ENCODE data around the gene DDX18. TPM values are rescaled to one million over a fixed set of nuclear protein-coding genes. Genes with fewer than 3 reads are reported as not detected.

Gene DDX18
- total RNA-seq (2013; cell fraction: nucleolus; rRNA removed), result 197 and 199 TPM in 2 replicates
- total RNA-seq (2014; rRNA removed), result 56.8 and 67.1 TPM in 2 replicates
- 73.7 and 74.6 TPM in 2 replicates for total RNA-seq (2014; rRNA removed; fragmentation: Illumina TruSeq; extraction: Trizol)
- total RNA-seq (2021), result 71.3 and 79.5 TPM in 2 replicates
- 36.0 TPM for polyA plus RNA-seq (2011; ENCODE audit: low read depth)
- 110 and 142 TPM in 2 replicates for polyA plus RNA-seq (2011; rRNA removed)
- 52.9 and 57.8 TPM in 2 replicates for polyA plus RNA-seq (2011; cell fraction: cytosol; rRNA removed)
- polyA plus RNA-seq (2011; cell fraction: nucleus; rRNA removed), result 101 and 109 TPM in 2 replicates
- 44.6 and 50.3 TPM in 2 replicates for polyA plus RNA-seq (2012)
- 102 and 119 TPM in 2 replicates for polyA plus RNA-seq (2014; fragmentation: Illumina TruSeq; extraction: Trizol)
- polyA plus RNA-seq (2014; fragmentation: Nextera tagmentation; extraction: Ambion mirVana), result 10 to 100 TPM; 54.3 to 60.3 TPM
- 47.0 and 60.0 TPM in 2 replicates for polyA plus RNA-seq (2014; rRNA removed)
- 10 to 100 TPM; 75.2 to 78.1 TPM for polyA plus RNA-seq (2016; fragmentation: Nextera tagmentation; extraction: Ambion mirVana)
- polyA minus RNA-seq (2011; rRNA and poly(A)+ RNA removed), result 90.1 and 137 TPM in 2 replicates
- 18.7 and 23.5 TPM in 2 replicates for polyA minus RNA-seq (2011; cell fraction: cytosol; rRNA and poly(A)+ RNA removed)
- 88.5 and 108 TPM in 2 replicates for polyA minus RNA-seq (2011; cell fraction: nucleus; rRNA and poly(A)+ RNA removed)
- Bru-seq, nascent RNA, result percentile 95 among the genes with signal in this experiment
- percentile 98 among the genes with signal in this experiment for BruChase-seq, experiment 1, labeled RNA remaining after a 6-hour chase
- percentile 97 among the genes with signal in this experiment for BruChase-seq, experiment 2, labeled RNA remaining after a 2-hour chase
- long read RNA-seq, experiment 1, transcript DDX18-201 (14 exons, 3,796 nt), result major isoform, 34 of 82 reads
- long read RNA-seq, experiment 1, partial matches to known transcripts, result 43 of 82 reads
- long read RNA-seq, experiment 1, other reads (novel, unspliced or antisense), result 5 of 82 reads
- long read RNA-seq, experiment 2, transcript DDX18-201 (14 exons, 3,796 nt), result major isoform, 34 of 147 reads
- long read RNA-seq, experiment 2, partial matches to known transcripts, result 103 of 147 reads
- long read RNA-seq, experiment 2, other reads (novel, unspliced or antisense), result 10 of 147 reads

- H3K9ac ChIP-seq (ENCODE audit: control insufficient read depth, insufficient read depth, low read length), result peak within 1 kb of the TSS; percentile 78
- RAD21 ChIA-PET (ENCODE audit: unreplicated experiment), result interaction anchor here (0.7 to 3.4 kb wide), 8 partner anchors 20 to 277 kb away, joined by 3 to 40 read pairs (median 4); partner anchors contain the start of genes CCDC93 and INSIG2
- in situ Hi-C loops (cut with MboI) (loop anchor here (5.0 kb wide), 1 partner anchor 188 kb away; no protein-coding TSS in a partner anchor), intact Hi-C loops (cut with micrococcal nuclease; ENCODE audit: unreplicated experiment) (loop anchor here (1.0 to 10.0 kb wide), 3 partner anchors 123 to 250 kb away; no protein-coding TSS in a partner anchor)
- peak within 1 kb of the TSS; percentile 87 for H3K27ac ChIP-seq (ENCODE audit: control insufficient read depth, insufficient read depth)
- POLR2A ChIA-PET, result interaction anchor here (0.9 to 1.2 kb wide), 2 partner anchors 188 to 200 kb away, joined by 4 to 6 read pairs; no protein-coding TSS in a partner anchor
- peak; percentile 88 for ATAC-seq
- no peaks in the 10 kb centered on the region for H4K20me1 ChIP-seq (ENCODE audit: control insufficient read depth, insufficient read depth)
- SMC1A ChIA-PET (ENCODE audit: uncharacterized antibody, unreplicated experiment), result interaction anchor here (0.8 to 4.0 kb wide), 7 partner anchors 29 to 232 kb away, joined by 3 to 51 read pairs (median 3); no protein-coding TSS in a partner anchor
- H2AFZ ChIP-seq (ENCODE audit: control insufficient read depth, low read depth, low read length), result peak within 1 kb of the TSS; percentile 86
- peaks cover 9% of the 10 kb centered on the region; the same call in 1 of the 2 replicates for H3K4me1 ChIP-seq (ENCODE audit: control insufficient read depth, insufficient read depth, low read length)
- peaks cover 44% of the 10 kb centered on the region for H3K79me2 ChIP-seq (ENCODE audit: control insufficient read depth, insufficient read depth, low read length)
- peak within 1 kb of the TSS; percentile 90 for H3K4me3 ChIP-seq
- DNase-seq (ENCODE audit: low read depth, low spot score), result peak; percentile 93
- FAIRE-seq, result peak; percentile 99
- WGBS (ENCODE audit: insufficient coverage, insufficient replicate concordance, low lambda C conversion rate, missing lambda C conversion rate), result 1% methylated on average over 57 of the region's 57 CpGs
- H3K4me2 ChIP-seq (ENCODE audit: control insufficient read depth, insufficient read depth), result peak within 1 kb of the TSS; percentile 70
- CTCF ChIA-PET, result interaction anchor here (0.5 to 6.5 kb wide), 37 partner anchors 11 to 425 kb away, joined by 3 to 123 read pairs (median 4); partner anchors contain the start of genes CCDC93 and INSIG2
- H3K9me3 ChIP-seq (replicated peaks; ENCODE audit: control insufficient read depth, insufficient read depth, low read length), result no peaks in the 10 kb centered on the region
- H3K27me3 ChIP-seq (replicated peaks in 1 of 2; ENCODE audit: control insufficient read depth in 2 of 2, insufficient read depth in 2 of 2, low read length in 1 of 2), result no peaks in the 10 kb centered on the region
- peaks cover 2 to 9% of the 10 kb centered on the region in 2 experiments; a peak in 2 of 4 replicates for H3K36me3 ChIP-seq (ENCODE audit: control insufficient read depth in 2 of 2, insufficient read depth in 2 of 2, low read length in 1 of 2)
- BruUV-seq (replicated peaks), result TSS peak; percentile 68
- TF ChIP-seq MYC (IDR thresholded peaks at IDR 0.05; ENCODE audit: insufficient read depth, insufficient read length, insufficient replicate concordance, low read length, severe bottlenecking) (peak; percentile 77), FOXK2 (IDR thresholded peaks at IDR 0.05) (peak; percentile 48), RFX5 (IDR thresholded peaks at IDR 0.05; ENCODE audit: low read depth, low read length) (no peak), POU2F2 (IDR thresholded peaks at IDR 0.05; ENCODE audit: borderline replicate concordance, low read depth, low read length) (peak; percentile 62), SPI1 (IDR thresholded peaks at IDR 0.05; ENCODE audit: borderline replicate concordance, insufficient read depth, low read depth, low read length) (peak; percentile 67), NBN (IDR thresholded peaks at IDR 0.05) (peak; percentile 98), NFXL1 (IDR thresholded peaks at IDR 0.05; ENCODE audit: borderline replicate concordance) (no peak), E2F8 (IDR thresholded peaks at IDR 0.05; ENCODE audit: low read depth, partially characterized antibody) (peak; percentile 93), TAF1 (IDR thresholded peaks at IDR 0.05; ENCODE audit: borderline replicate concordance, low read depth, low read length) (peak; percentile 61; the same call in 1 of the 2 replicates), YY1 (IDR thresholded peaks at IDR 0.05; ENCODE audit: low read depth, low read length) (peak; percentile 76), TARDBP (IDR thresholded peaks at IDR 0.05; ENCODE audit: borderline replicate concordance) (no peak), STAT1 (conservative IDR thresholded peaks at IDR 0.05) (no peak), HDAC2 (IDR thresholded peaks at IDR 0.05) (no peak), RB1 (IDR thresholded peaks at IDR 0.05; ENCODE audit: borderline replicate concordance) (peak; percentile 89), E2F4 (IDR thresholded peaks at IDR 0.05; ENCODE audit: low read depth, low read length) (no peak)
Observed at GRCh38 chr2:117814417-117815264, at the start of gene DDX18. TSS of gene DDX18 (plus strand) at chr2:117814691. CDS start at chr2:117814778, 87 bp downstream.
